ENCODE data around the gene ARPC2.

ARPC2 gene

GRCh38 chr2:218217360-218218267 is 625 bp downstream of the ARPC2 start:
- DNase-seq: no peak

GRCh38 chr2:218218268-218219185 is 1.5 kb downstream of the ARPC2 start:
- no peak for DNase-seq

GRCh38 chr2:218219934-218220333 is 2.9 kb downstream of the ARPC2 start:
- DNase-seq: no peak

- no peak for DNase-seq
These were observed 4.0 kb downstream of the ARPC2 start for GRCh38 chr2:218221000-218221399.

- no peak for DNase-seq
These were observed 6.1 kb downstream of the ARPC2 start for GRCh38 chr2:218223046-218223445.

GRCh38 chr2:218224186-218224585 is 7.2 kb downstream of the ARPC2 start:
- DNase-seq: no peak

GRCh38 chr2:218226903-218227302 is 9.9 kb downstream of the ARPC2 start:
- no peak for DNase-seq

- DNase-seq: no peak
These were observed 11.5 kb downstream of the ARPC2 start for GRCh38 chr2:218228366-218229090.

- DNase-seq: no peak
These were observed 12.2 kb downstream of the ARPC2 start for GRCh38 chr2:218229239-218229638.

GRCh38 chr2:218229851-218230250 is 12.9 kb downstream of the ARPC2 start:
- DNase-seq: no peak

- no peak for DNase-seq
These were observed 13.9 kb downstream of the ARPC2 start for GRCh38 chr2:218230882-218231281.

- no peak for DNase-seq
These were observed 16.6 kb downstream of the ARPC2 start for GRCh38 chr2:218233543-218233942.

- no peak for DNase-seq
These were observed 17.5 kb downstream of the ARPC2 start for GRCh38 chr2:218234521-218234920.

GRCh38 chr2:218235017-218235416 is 18.0 kb downstream of the ARPC2 start:
- DNase-seq: no peak

- DNase-seq: no peak
These were observed 19.8 kb downstream of the ARPC2 start for GRCh38 chr2:218236829-218237228.

- no peak for DNase-seq
These were observed 21.9 kb downstream of the ARPC2 start for GRCh38 chr2:218238887-218239286.

GRCh38 chr2:218244204-218244603 is 27.2 kb downstream of the ARPC2 start:
- DNase-seq: no peak

GRCh38 chr2:218244665-218245064 is 27.7 kb downstream of the ARPC2 start:
- no peak for DNase-seq

GRCh38 chr2:218245214-218245613 is 28.2 kb downstream of the ARPC2 start:
- DNase-seq: no peak

GRCh38 chr2:218249691-218250090 is 32.7 kb downstream of the ARPC2 start:
- DNase-seq: no peak

- no peak for DNase-seq
These were observed 35.7 kb downstream of the ARPC2 start for GRCh38 chr2:218252509-218253231.

GRCh38 chr2:218253232-218253625 is 36.2 kb downstream of the ARPC2 start:
- DNase-seq: no peak

All from DMS153 (cell line).